Activated CD4-positive, alpha-beta T cell treated with anti-CD3 and anti-CD28 coated beads for 24 hours (primary cell): ENCODE results near the gene DDTL.

ENCODE experiments used
- DNase-seq, 2 donors: peaks; one replicate each; pipeline ENCODE4 v3.0.0-alpha.2; 2020; ENCODE audit warnings: low read depth in 2 of 2

Gene DDTL

DNA sequence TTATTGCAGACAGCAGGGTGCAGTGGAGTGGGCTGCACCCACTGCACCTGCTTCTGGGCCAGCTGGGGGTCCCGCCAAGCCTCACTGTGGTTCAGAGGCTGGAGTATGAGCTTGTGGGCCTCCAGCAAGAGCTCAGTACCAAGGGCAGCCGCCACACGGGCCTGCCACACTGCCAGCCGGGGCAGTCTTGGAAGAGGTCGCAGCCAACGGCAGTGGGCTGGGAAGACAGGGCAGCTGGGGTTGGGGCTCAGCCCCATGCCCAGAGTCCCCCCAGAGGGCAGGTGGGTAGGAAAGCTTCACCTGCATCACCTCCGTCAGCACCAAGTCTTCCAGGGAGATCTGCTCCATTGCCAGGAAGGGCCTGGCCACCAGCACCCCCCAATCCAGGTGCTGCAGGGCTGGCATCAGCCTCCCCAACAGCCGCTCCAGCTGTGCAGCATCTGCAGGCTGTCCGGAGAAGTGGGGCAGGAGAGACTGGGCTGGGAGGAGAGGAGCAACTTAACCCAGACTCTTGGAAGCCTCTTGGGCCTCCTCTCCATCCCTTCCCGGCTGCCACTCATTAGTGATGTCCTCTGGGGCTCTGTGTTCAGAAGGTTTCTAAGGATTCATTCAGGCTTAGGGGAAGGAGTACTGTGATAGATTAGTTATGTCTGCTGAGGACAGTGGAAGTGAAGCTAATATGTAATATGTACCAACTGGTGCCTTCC is 39.7 kb downstream of the DDTL start:
- no peak for DNase-seq

DNA sequence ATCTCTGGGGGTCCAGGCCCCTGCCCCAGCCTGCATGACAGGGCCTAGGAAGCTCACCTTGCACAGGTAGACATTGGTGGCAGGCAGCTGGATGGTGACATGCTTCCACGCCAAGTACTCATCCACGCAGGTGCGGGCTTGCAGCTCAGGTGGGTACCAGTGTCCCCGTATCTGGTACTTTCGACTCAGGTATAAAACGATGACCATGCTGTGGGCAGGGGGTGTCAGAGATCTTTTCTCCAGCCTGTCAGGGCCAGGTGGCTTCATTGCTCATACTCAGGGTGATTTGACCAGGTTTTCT is 40.2 kb downstream of the DDTL start:
- DNase-seq, result no peak

DNA sequence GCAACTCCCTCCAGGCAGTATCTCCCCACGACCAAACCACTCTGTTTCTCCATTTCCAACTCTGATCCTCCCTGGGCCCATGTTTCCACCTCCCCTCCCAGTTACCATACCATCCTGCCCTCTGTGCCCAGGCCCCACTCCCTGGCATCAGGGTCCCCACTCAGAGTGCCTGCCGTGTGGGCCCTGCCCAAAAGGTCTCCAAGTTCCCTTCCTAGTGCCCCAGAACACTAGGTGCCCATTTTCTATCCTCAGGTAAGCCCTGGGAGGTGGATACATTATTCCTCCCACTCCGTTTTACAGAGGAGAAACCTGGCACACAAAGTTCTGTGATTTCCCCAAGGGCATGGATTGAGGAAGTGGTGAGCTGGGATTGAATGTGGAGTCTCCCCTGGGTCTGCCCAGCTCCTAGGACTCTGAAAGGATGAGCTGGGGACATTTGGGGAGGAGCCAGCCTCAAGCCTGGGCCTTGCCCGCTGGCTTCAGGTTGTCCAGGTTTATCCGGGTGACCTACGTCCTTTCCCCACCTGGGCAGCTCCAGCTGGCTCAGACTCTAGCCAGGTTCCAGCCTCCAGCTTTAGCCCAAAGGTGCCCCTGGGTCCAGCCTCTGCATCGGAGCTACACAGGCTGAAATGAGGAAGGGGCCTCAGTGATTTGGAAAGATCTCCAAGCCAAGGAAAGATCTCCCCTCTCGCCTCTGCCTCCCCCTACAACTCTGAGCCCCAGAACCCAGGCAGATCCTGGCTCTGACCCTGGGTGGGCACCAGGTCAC is 40.7 kb downstream of the DDTL start:
- no peak for DNase-seq

DNA sequence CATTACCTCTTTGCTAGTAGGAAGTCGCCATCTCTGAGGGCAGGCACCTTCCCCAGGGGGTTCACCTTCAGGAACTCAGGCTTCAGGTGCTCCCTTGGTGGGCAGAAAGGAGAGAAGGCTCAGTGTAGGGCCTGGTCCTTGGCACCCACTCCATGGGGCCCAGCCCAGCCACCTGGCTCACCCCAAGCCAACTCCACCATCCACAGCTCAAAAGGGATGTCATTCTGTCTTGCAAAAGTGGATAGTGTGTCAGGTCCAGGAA is 41.3 kb downstream of the DDTL start:
- DNase-seq, result no peak

DNA sequence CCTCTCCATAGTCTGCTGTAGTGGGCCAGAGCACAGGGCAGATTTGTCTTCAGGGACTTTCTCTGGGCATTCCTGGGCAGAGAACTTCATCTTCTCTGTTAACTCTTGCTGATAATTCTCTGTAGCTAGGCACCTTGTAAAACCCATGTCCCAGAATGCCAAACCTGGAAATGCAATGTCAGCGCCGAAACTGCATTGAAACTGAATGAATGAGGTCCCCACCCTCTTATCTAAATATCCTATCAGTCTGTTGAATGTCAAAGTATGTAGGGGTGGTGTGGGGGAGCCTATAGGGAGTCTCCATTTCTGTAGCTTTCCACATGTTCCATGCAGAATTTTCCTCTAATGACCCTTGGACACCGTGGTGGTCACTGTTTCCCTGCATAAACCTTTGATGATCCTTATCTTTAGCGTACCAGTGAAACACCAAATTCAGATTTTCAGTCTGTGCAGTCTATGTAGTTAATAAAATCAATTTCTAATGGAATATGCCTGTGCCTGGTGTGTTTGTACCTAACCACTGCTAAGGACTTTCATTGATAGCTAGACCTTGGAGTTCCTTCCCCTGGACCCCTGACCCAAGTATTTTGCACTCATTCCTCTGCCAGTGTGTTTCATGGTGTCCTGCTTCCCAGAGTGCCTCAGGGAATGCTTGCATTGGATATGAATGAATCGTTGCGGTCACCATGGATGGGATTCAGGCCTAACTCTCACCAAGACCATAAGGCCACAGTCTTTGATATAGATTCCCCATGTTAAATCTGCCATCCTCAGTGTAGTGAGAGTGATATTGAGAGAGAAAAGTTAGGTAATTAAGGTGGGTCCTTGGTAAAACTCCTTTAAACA is 41.9 kb downstream of the DDTL start:
- DNase-seq, result no peak

DNA sequence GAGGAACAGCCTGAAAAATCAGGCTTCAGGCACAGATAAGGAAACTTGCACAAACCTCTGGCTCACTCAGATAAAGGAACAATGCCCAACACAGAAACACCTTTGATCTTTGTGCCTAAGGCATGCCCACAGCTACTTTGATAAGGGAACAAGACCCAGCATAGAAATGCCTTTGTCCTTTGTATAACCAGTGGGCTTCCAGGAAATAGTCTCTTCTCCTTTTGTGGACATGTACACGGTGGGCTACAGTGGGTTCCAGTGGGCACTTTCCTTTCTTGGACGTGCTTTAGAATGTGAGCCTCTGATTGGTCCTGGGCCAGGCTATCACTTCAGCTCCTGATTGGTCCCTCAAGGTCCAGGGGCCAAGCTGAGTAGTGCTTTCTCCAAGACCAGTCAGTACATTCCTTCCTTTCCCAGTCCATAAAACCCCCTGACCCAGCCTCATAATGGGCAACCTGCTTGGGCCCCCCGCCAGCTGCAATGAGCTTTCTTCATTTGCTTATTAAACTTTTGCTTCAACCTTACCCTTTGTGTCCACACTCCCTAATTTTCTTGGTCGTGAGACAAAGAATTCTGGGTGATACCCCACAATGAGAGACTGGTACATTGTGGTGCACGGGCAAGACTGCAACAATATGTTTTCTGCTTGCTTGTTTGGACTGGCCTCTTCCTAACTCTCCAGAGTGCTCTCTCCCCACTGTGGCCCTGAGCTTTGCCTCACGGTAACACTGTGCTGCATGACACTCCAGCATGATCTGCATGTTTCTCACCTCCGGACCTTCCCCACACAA is 42.7 kb downstream of the DDTL start:
- no peak for DNase-seq

DNA sequence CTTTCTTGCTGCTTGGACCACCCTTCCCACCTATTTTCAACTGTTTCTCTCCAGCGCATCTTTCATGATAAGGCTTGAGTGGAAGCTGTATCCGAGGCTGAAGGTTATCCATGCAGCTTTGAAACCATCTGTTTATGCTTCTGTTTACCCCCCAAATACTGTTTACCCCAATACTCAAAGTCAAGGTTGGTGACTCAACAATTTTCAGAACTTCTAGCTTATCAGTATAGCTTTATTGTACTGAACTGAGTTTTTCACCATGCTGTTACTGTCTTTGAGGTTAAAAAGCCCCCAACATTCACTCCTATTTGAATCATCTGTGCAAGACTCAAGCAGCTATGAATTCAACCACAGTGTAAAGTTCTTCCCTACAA is 43.3 kb downstream of the DDTL start:
- DNase-seq, result no peak

DNA sequence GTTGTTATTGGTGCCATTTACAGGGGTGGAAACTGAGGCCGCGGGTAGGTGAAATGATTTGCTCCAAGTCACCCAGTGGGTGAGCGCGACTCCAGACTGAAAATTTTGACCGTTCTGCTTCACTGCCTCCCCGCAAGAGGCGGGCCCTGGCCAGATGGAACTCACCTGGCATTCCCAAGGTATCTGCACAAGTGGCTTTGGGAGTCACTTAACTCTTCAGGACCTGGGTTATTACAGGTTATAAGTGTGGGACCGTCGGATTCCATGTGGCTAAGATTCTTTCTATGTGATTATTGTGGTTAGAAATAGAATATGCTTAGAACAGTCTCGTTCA is 45.0 kb downstream of the DDTL start:
- no peak for DNase-seq

DNA sequence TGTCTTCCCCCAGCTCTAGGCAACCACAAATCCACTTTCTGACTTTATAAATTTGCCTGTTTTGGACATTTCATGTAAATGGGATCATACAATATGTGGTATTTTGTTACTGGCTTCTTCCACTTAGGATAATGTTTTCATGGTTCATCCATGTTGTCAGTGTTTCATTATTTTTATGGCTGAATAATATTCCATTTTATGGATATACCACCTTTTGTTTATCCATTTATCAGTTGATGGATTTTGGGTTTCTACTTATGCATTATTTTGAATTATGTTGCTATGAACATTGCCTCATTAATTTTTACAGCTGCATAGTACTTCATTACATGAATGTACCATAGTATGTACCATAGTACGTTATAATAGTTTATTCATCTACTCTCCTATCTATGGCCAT is 49.5 kb downstream of the DDTL start:
- DNase-seq, result no peak

DNA sequence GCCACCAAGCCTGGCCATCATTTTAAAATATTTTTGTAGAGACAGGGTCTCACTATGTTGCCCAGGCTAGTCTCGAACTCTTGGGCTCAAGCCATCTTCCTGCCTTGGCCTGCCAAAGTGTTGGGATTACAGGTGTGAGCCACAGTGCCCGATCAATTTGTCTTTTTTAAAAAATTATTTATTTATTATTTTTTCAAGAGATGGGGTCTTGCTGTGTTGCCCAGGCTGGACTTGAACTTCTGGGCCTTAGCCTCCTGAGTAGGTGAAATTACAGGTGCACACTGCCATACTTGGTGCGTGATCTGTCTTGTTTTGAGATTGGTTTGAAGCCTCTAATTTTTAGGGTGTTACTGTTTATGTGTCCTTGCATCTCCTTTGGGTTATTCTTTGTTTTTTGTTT is 54.6 kb downstream of the DDTL start:
- DNase-seq, result no peak
